KMS-11 (cell line): ENCODE results near the gene NELL1.

Source experiments
- H2AFZ ChIP-seq: fragments of 200-600 bp; sonication (generic); 2 replicates; pipeline ENCODE4 v1.6.1; 2016; ENCODE audit warnings: antibody characterized with exemption, mixed run types, low read depth
- H3K27ac ChIP-seq: fragments of 200-600 bp; sonication (generic); 2 replicates; pipeline ENCODE4 v1.6.1; 2016; ENCODE audit warnings: mild to moderate bottlenecking, mixed run types
- H3K27me3 ChIP-seq: fragments of 200-600 bp; sonication (generic); 2 replicates; pipeline ENCODE4 v1.6.1; 2017; ENCODE audit warnings: mild to moderate bottlenecking, low read depth, mixed run types, moderate library complexity; ENCODE audit not compliant: insufficient read depth
- H3K36me3 ChIP-seq: fragments of 200-600 bp; sonication (generic); 2 replicates; pipeline ENCODE4 v1.6.1; 2017; ENCODE audit warnings: mild to moderate bottlenecking, mixed run types; ENCODE audit not compliant: insufficient read depth
- H3K4me1 ChIP-seq: fragments of 200-600 bp; sonication (generic); 2 replicates; pipeline ENCODE4 v1.6.1; 2016; ENCODE audit warnings: mild to moderate bottlenecking, low read depth, mixed run types; ENCODE audit not compliant: poor library complexity, severe bottlenecking
- H3K4me2 ChIP-seq: fragments of 200-600 bp; sonication (generic); 2 replicates; pipeline ENCODE4 v1.7.0; 2016; ENCODE audit warnings: mild to moderate bottlenecking, mixed run types
- H3K4me3 ChIP-seq: fragments of 200-600 bp; sonication (generic); IDR thresholded peaks from 2 replicates; pipeline ENCODE4 v1.6.1; 2017; ENCODE audit warnings: low read depth, low read length, mixed read lengths; ENCODE audit not compliant: insufficient read depth
- H3K79me2 ChIP-seq: fragments of 200-600 bp; sonication (generic); 2 replicates; pipeline ENCODE4 v1.6.1; 2016; ENCODE audit warnings: low read depth, mixed run types; ENCODE audit not compliant: insufficient read depth
- H3K9ac ChIP-seq: fragments of 200-600 bp; sonication (generic); 2 replicates; pipeline ENCODE4 v1.6.1; 2016; ENCODE audit warnings: mild to moderate bottlenecking, mixed run types
- H4K20me1 ChIP-seq: fragments of 200-600 bp; sonication (generic); 2 replicates; pipeline ENCODE4 v1.6.1; 2016; ENCODE audit warnings: mild to moderate bottlenecking, mixed run types; ENCODE audit not compliant: insufficient read depth
- TF ChIP-seq, protein P1 (sequence below): fragments of 200-600 bp; sonication (generic); conservative IDR thresholded peaks from 2 replicates; pipeline ENCODE4 v1.6.1; 2017; ENCODE audit warnings: low read depth, mild to moderate bottlenecking, antibody characterized with exemption, low read length, moderate library complexity, mixed read lengths

NELL1 gene

DNA sequence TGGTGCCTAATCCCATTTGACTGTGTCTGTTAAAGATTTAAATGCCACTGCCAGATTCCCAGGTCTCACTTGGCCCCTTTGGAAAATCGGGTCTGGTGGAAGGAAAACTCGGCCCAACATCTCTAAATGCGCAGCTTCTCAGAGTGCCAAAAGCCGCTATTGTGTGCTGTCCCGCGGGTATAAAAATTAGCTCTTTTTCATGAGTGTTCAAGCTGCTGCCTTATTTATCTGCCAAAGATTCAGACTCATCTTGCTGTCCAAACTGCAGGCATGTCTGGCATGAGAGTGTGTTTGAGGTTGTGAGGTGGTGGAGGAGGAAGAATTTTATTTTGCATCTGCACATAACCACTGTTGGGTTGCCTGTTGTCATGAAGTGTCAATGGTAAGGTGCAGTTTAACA, 91.4 kb downstream of the NELL1 start:
- Histone ChIP-seq H4K20me1 (no peaks in the 10 kb centered on the region), H3K27me3 (no peaks in the 10 kb centered on the region)
- TF ChIP-seq, protein P1, sequence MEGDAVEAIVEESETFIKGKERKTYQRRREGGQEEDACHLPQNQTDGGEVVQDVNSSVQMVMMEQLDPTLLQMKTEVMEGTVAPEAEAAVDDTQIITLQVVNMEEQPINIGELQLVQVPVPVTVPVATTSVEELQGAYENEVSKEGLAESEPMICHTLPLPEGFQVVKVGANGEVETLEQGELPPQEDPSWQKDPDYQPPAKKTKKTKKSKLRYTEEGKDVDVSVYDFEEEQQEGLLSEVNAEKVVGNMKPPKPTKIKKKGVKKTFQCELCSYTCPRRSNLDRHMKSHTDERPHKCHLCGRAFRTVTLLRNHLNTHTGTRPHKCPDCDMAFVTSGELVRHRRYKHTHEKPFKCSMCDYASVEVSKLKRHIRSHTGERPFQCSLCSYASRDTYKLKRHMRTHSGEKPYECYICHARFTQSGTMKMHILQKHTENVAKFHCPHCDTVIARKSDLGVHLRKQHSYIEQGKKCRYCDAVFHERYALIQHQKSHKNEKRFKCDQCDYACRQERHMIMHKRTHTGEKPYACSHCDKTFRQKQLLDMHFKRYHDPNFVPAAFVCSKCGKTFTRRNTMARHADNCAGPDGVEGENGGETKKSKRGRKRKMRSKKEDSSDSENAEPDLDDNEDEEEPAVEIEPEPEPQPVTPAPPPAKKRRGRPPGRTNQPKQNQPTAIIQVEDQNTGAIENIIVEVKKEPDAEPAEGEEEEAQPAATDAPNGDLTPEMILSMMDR: no peak

DNA sequence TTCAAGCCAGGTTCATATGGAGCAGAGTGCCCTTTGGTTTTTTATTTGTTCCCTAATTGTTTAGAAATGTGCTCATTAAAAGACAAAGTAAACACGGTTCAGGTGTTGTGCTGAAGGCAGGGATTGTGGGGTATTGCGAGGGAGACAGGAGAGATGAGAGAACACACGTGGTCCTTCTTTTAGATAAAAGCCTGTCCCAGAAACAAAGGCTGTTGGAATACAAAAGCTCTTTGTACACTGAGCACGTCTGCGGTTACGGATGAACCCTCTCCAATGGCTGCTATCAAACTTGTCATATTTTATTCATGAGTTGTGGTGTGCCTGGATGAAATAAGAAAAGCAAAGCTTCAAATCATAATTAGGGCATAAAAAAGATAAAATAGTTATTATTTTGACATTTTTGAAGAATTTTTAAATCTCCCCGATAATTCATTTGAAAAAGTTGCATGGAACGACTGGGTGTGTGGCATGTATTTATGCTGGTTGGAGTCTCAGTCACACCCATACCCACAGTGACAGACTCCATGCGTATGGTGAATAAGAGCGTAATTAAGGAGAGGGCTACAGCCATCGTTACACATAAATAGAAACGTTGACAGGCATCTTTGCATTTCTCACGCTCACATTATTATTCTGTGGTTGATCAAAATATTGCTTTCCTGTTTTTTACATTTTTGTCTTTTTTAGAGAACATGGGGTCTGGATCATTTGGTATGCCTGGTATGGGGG, 92.9 kb downstream of the NELL1 start:
- Histone ChIP-seq H3K4me3 (no peak overlapping the region), H3K27ac (no peak overlapping the region), H2AFZ (no peak overlapping the region), H3K79me2 (no peaks in the 10 kb centered on the region), H3K36me3 (no peaks in the 10 kb centered on the region), H4K20me1 (no peaks in the 10 kb centered on the region), H3K27me3 (no peaks in the 10 kb centered on the region), H3K4me1 (no peaks in the 10 kb centered on the region), H3K4me2 (no peak overlapping the region), H3K9ac (no peak overlapping the region)
- TF ChIP-seq, protein P1: no peak

More for the DNA sequence above, 91.4 kb downstream of the NELL1 start:
- no peaks in the 10 kb centered on the region for H3K36me3 ChIP-seq
- no peak overlapping the region for H3K4me2 ChIP-seq
- no peak overlapping the region for H2AFZ ChIP-seq
- no peaks in the 10 kb centered on the region for H3K4me1 ChIP-seq
- H3K9ac ChIP-seq: no peak overlapping the region
- H3K79me2 ChIP-seq: no peaks in the 10 kb centered on the region
- H3K27ac ChIP-seq: no peak overlapping the region
- no peak overlapping the region for H3K4me3 ChIP-seq

DNA sequence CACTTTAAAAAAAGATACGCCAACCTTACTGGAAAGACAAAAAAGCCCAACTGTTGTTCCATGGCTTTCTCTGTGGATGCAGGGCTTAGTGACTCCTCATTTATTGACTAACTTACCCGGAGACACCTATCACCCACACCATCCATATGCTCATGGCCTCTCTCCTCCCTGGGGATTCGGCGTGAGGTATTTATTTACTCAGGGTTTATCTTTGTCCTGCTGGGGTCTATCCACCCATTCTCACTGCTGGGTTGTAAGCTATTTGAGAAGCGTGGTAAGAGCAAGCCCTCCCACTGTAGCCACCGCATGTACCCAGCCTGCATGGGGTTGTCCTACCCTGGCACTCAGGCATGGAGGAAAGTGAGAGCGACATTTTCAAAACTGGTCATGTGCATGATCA, 93.6 kb downstream of the NELL1 start:
- TF ChIP-seq, protein P1: no peak
- Histone ChIP-seq H3K4me1 (no peaks in the 10 kb centered on the region), H3K79me2 (no peaks in the 10 kb centered on the region), H2AFZ (no peak overlapping the region), H3K4me3 (no peak overlapping the region), H4K20me1 (no peaks in the 10 kb centered on the region), H3K4me2 (no peak overlapping the region), H3K27ac (no peak overlapping the region), H3K36me3 (no peaks in the 10 kb centered on the region), H3K27me3 (no peaks in the 10 kb centered on the region), H3K9ac (no peak overlapping the region)

DNA sequence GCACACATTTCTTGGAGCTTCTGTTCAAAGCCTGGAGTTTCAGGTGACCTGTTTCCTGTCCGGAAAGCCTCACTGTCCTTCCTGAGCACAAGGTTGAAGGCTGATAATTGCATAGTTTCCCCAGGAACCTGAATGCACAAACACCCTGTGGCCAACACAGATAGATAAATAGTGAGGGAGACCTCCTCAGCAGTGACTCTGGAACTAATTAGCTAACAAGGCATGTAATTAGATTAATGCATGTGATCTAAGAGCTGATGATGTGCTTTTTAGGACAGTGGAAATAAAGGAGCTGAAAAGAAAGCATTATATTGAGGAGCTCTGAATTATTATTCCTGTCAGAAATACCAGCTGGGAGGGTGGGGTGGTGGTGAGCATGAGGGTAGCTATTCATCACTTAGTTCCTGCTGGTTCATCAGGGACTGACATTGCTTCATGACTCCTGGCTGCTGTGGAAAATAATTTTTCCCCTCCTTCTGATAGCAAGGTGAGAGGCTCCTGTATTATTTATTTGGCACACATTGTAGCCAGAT, 101.1 kb downstream of the NELL1 start:
- TF ChIP-seq, protein P1: no peak
- Histone ChIP-seq H3K27ac (no peak overlapping the region), H3K79me2 (no peaks in the 10 kb centered on the region), H3K4me1 (no peaks in the 10 kb centered on the region), H2AFZ (no peak overlapping the region), H3K27me3 (no peaks in the 10 kb centered on the region), H3K4me2 (no peak overlapping the region), H4K20me1 (no peaks in the 10 kb centered on the region), H3K4me3 (no peak overlapping the region), H3K9ac (no peak overlapping the region), H3K36me3 (no peaks in the 10 kb centered on the region)
